NCI-H2107 (cell line): ENCODE results near the gene MRPL42.
"Not testable (repeated sequence)": the region's sequence is repeated elsewhere in the genome, so short reads cannot be mapped to it uniquely, and the experiment has no call there.

Experiments used
- DNase-seq: peaks from one replicate; lab custom pipeline; 2025; lab: John Stamatoyannopoulos, UW

Gene MRPL42

DNA sequence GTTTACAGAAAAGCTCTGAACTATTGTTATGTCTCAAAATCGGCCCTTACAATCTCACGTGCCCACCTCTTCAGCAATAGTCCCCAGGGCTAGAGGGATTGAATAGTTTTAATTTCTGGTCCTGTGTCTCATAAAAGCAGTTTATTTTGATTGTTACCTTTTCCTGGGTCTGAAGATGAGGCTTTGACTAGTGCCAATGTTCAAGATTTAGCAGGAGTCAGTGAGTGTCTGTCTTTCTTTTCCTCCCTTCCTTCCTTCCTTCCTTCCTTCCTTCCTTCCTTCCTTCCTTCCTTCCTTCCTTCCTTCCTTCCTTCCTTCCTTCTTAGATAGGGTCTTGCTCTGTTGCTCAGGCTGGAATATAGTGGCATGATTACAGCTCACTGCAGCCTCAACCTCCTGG lies 80.5 kb downstream of the MRPL42 start:
- no peak for DNase-seq

DNA sequence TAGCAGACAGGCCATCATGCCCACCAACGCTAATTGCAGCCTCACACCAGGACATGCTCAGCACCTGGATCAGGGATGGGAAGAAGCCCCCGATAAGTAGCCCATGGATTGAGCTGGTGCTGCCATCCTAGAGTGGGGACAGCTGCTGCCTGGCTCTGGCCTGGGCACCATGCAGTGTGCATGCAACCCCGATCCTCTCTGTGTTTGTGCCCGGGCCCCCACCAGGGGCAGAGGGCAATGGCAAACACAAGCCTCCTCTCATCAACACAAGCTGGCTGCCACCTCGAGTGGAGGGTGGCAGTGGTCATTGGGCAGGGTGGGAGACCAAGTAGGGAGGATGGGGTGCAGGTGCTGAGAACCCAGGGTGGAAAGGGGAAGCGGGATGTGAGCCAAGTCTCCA lies 81.9 kb downstream of the MRPL42 start:
- DNase-seq = no peak

DNA sequence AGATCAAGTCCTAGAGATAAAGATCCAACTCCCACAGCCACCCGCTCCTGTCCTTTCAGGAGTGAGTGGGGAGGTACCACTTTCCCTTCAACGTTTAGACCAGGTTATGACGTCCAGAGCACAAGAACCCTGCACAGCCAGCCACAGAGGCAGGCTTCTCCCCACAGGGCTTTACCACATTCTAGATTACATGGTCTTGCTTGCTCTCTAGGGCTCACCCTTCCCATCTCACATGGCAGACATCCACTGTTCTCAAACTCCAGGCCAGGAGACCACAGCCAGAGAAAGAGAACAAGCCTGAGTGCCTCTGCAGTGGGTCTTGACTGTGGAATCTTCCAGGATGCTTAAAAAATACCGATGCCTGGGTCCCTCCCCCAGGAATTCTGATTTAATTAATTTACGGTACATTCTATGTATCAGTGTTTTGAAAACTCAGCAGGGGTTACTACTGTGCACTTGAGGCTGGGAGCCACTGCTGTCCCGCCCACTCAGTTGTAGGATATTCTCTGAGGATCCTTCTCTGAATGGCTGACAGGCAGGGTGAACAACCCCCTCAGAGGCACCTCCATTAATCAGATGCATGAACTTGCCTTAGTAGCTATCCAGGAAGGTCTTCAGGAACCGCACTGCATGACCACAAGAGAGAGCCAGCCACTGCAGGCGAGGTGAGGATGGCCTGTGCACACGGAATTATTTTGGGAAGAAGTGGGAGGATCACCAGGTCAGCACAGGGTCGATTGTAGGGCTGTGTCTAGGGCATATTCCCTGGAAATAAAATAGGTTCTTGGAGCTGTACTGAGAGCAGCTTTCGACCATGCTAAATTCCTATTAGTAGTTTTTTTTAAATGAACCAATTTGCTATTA lies 83.7 kb downstream of the MRPL42 start:
- no peak for DNase-seq

- no peak for DNase-seq
Observed at GRCh38 chr12:93552427-93552826, 85.1 kb downstream of the MRPL42 start.

GRCh38 chr12:93557879-93558278 lies 90.6 kb downstream of the MRPL42 start:
- DNase-seq = not testable (repeated sequence)

- not testable (repeated sequence) for DNase-seq
Observed at GRCh38 chr12:93558685-93559084, 91.4 kb downstream of the MRPL42 start.

DNA sequence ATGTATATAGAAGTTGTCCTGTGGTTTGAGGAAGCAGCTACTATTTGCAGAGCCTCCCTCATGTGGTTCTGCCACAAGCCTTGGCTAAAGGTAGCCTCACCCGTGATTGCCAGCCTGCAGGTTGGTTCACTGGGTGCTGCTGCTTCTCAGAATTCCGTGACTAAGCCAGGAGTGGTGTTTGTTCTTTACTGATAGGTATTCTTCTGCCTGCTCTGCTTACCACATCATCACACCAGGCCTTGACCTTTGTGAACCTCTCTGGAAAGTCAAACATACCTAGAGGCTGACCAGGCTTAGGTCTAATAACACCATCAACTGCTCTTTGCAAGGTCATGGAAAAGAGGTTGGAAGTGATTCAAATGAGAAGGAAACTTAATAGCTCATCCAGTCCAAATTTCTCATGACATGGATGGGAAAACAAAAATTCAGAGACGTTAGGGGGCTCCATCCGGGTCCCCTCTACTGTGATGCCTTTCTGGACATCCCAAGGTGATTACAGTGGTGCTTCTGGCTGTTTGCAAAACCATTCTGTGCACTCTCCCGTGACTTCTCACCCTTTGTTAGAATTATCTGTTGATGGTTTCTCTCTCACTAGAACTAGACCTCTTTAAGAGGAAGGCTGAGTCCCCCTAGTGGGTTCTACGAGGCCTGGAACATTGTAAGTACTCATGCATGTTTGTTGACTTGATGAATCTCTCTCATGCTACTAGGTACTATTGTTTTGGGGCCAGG lies 96.7 kb downstream of the MRPL42 start:
- DNase-seq = no peak

DNA sequence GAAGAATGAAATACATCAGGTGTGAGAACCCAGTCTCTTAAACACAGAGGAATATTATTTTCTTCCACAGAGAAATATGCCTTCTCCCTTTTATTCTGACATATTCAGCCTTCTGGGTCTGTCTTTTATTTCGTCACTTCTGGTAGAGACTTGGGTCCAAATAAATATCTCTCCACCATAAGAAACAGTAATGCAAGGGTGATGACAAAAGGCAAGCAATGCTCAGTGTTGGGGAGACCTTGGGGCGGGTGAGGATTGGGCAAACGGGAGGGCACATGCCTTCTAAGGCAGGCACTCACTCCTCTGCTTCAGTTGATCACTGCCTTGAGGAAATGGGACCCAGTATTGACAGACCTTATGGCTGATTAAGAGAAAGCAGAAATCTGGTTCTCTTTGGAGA lies 98.4 kb downstream of the MRPL42 start:
- DNase-seq = no peak
